Measurements from ENCODE around the gene NUCB1.
"Not testable (repeated sequence)": the region's sequence is repeated elsewhere in the genome, so short reads cannot be mapped to it uniquely, and the experiment has no call there.

NUCB1 gene

DNA sequence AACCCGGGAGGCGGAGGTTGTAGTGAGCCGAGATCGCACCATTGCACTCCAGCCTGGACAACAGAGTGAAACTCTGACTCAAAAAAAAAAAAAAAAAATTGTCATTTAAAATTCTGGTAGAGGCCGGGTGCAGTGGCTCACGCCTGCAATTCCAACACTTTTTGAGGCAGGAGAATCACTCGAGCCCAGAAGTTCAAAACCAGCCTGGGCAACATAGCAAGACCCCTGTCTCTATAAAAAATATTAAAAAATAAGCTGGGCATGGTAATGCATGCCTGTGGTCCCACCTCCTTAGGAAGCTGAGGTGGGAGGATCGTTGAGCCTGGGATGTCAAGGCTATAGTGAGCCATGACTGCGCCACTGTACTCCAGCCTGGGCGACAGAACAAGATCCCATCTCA, 6.2 kb downstream of the NUCB1 start:
- FAIRE-seq: no peak

DNA sequence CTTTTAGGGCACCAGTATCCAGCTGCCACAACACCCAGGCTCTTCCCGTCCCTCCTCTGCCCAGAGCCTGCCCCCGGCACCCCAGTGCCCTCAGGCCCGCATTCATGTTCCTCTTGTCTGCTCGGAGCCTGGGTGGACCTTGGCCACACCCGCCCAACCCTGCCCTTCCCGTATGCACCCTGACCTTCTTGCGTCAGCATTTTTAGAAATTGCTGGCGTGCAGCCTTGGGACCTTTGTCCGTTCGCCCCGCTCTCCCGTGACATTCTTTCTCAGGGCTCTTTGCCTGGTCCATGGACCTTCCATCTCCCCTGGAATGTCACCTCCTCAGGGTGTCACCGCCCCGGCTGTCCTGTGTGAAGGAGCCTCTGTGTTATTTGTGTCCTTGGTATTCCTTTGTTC, 7.6 kb downstream of the NUCB1 start:
- no peak for FAIRE-seq

- FAIRE-seq: not testable (repeated sequence)
Observed at GRCh38 chr19:48909424-48910077, 9.4 kb downstream of the NUCB1 start.

DNA sequence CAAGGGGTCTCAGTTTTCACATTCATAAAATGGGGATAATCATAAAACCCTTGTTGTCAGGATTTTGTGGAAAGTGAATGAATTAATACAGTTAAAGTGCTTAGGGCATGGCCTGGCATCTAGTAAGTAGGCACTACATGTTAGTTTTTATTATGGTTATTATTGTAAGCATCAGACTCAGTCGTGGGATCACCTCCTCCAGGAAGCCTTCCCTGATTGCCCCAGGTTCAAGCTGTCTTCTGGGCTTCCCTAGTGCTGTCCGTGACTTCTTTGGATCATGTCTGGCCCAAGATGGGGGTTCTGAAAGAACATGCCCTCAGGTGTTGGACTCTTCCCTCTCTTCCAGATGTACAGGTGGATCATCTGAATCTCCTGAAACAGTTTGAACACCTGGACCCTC, 10.7 kb downstream of the NUCB1 start:
- no peak for FAIRE-seq

DNA sequence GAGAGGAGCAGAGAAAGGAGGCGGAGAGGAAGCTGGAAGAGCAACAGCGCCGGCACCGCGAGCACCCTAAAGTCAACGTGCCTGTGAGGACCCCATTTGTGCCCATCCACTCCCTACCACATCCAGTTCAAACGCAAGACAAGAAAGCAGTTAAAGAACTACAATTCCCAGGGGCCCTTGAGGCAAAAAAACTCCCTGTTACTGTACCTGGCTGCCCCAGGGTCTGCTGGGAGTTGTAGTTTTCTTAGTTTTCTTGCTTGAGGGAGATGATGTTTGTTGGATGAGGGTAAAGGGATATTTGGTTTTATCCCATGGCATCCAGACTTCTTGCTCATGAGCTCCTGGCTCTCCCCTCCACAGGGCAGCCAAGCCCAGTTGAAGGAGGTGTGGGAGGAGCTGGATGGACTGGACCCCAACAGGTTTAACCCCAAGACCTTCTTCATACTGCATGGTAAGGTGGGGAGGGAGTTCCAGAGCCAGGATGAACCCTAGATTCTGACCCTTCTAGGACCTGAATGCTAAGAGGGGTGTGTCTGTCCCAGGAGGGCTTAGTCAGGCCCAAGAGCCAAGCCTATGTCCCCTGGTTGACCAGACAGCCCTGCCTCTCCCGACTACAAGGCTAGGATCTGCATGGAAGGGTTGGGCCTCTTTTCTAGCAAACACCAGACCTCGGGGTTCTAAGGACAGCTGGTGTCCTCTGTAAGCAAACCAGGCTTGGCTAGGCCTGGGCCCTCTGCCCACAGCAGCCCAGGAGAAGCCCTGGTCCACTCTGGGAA, 13.2 kb downstream of the NUCB1 start:
- no peak for FAIRE-seq

DNA sequence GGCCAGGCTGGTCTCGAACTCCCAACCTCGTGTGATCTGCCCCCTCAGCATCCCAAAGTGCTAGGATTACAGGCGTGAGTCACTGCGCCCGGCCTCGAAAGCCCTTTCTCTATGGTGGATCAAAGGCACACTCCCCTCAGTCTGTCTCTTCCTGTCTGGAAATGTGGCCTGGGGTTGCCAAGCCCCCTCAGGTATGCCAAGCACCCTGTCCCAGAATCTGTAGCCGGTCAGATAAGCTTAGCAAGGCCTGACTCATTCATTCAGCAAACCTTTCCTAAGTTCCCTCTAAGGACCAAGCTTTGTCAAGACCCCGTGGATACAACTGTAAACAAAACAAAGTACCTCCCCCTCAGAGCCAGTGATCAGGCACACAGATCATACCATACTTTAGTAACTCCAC, 14.1 kb downstream of the NUCB1 start:
- no peak for FAIRE-seq

DNA sequence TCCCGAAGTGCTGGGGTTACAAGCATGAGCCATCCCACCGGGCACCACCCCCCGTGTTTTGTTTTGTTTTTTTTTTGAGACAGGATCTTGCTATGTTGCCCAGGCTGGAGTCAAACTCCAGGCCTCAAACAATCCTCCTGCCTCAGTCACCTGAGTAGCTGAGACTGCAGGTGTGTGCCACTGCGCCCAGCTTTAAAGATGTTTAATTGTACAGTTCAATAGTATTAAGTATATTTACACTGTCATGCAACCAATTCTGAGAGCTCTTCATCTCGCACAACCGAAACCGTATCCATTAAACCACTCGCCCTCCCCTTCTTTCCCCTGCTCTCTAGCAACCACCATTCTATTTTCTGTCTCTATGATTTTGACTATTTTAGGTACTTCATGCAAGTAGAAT, 15.6 kb downstream of the NUCB1 start:
- no peak for FAIRE-seq

GRCh38 chr19:48918071-48918470, 18.0 kb downstream of the NUCB1 start:
- no peak for FAIRE-seq

- no peak for FAIRE-seq
Observed at GRCh38 chr19:48918801-48919247, 18.7 kb downstream of the NUCB1 start.

DNA sequence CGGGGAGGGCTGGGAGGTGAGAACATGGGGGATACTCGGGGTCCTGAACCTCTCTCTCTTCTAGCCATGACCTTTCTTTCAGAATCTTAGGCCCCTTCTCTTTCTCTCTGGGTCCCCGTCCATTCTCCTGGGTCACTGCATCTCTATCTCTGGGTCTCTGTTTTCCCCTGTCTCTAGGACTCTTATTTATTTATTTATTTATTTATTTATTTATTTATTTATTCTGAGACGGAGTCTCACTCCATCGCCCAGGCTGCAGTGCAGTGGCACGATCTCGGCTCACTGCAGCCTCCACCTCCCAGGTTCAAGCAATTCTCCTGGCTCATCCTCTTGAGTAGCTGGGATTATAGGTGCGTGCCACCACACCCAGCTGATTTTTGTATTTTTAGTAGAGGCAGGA, 19.2 kb downstream of the NUCB1 start:
- not testable (repeated sequence) for FAIRE-seq

GRCh38 chr19:48920949-48921348, 20.8 kb downstream of the NUCB1 start:
- no peak for FAIRE-seq

- FAIRE-seq: no peak
Observed at GRCh38 chr19:48921721-48922500, 21.8 kb downstream of the NUCB1 start.

- FAIRE-seq: no peak
Observed at GRCh38 chr19:48922548-48923490, 22.7 kb downstream of the NUCB1 start.

GRCh38 chr19:48925240-48925843, 25.2 kb downstream of the NUCB1 start:
- FAIRE-seq: no peak

DNA sequence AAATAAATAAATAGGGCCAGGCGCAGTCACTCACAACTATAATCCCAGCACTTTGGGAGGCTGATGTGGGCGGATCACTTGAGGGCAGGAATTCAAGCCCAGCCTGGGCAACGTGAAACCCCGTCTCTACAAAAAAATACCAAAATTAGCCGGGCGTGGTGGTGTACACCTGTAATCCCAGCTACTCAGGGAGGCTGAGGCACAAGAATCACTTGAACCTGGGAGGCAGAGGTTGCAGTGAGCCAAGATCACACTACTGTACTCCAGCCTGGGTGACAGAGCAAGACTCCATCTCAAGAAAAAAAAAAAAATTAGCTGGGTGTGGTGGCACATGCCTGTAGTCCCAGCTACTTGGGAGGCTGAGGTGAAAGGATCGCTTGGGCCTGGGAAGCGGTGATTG, 25.8 kb downstream of the NUCB1 start:
- not testable (repeated sequence) for FAIRE-seq

DNA sequence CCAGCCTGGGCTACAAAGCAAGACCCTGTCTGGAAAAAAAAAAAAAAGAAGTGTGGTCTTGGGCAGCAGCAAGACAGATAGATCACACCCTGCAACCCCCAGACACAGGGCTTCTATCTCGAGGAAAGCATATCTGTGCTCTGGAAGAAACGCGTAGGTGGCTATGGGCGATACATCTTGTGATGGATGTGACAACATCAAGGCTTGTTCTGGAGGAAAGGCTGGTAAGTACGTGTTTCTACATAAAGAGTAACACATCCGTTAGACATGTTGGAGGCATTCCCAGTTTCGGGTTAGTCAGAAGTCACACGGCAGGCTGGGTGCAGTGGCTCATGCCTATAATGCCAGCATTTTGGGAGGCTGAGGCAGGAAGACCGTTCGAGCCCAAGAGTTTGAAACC, 26.8 kb downstream of the NUCB1 start:
- no peak for FAIRE-seq

DNA sequence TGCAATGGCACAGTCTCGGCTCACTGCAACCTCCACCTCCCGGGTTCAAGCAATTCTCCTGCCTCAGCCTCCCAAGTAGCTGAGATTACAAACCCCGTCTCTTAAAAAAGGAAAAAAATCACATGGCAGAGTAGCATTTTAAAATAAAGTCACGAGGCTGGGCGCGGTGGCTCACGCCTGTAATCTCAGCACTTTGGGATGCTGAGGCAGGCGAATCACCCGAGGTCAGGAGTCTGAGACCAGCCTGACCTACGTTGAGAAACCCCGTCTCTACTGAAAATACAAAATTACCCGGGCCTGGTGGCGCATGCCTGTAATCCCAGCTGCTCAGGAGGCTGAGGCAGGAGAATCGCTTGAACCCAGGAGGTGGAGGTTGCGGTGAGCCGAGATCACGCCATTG, 27.6 kb downstream of the NUCB1 start:
- not testable (repeated sequence) for FAIRE-seq

GRCh38 chr19:48928164-48929025, 28.3 kb downstream of the NUCB1 start:
- no peak for FAIRE-seq

GRCh38 chr19:48933382-48933932, 33.3 kb downstream of the NUCB1 start, which contains the start of gene DHDH:
DHDH (plus strand) TSS chr19:48933699; CDS start chr19:48933722, 23 bp downstream.
- FAIRE-seq: no peak

DNA sequence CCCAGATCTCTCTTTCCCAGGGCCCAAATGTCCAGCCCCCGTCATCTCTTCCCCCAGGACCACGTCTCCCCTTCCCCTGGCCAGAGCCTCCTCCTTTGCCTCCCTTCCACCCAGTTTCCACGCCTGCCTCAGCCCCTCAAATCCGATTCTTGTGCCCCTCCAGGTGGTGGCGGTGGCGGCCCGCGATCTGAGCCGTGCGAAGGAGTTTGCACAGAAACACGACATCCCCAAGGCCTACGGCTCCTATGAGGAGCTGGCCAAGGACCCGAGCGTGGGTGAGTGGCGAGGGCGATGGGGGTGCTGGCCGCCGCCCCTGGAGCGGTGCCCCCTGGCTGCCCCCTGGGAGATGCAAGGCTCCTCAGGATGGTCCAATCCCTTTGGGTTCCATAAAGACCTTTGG, 34.7 kb downstream of the NUCB1 start:
- FAIRE-seq: no peak

DNA sequence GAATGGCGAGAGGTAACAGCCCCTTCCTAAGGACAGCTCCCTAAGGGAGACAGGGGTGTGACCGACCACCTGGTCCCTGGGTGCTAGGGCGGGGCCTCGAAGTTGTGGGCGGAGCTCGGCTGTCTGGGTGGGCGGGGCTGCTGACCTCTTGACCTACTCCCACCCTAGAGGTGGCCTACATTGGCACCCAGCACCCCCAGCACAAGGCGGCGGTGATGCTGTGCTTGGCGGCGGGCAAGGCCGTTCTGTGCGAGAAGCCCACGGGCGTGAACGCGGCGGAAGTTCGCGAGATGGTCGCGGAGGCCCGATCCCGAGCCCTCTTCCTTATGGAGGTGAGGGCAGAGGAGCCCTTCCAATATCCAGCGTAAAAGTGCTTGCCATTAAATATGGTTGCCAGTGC, 35.8 kb downstream of the NUCB1 start:
- no peak for FAIRE-seq
